Measurements from ENCODE around the gene ETV3. TPM values are rescaled to one million over a fixed set of nuclear protein-coding genes. Genes with fewer than 3 reads are reported as not detected.

The ETV3 gene
- total RNA-seq, 1 experiment from 2014 or later: 36.3 TPM

DNA sequence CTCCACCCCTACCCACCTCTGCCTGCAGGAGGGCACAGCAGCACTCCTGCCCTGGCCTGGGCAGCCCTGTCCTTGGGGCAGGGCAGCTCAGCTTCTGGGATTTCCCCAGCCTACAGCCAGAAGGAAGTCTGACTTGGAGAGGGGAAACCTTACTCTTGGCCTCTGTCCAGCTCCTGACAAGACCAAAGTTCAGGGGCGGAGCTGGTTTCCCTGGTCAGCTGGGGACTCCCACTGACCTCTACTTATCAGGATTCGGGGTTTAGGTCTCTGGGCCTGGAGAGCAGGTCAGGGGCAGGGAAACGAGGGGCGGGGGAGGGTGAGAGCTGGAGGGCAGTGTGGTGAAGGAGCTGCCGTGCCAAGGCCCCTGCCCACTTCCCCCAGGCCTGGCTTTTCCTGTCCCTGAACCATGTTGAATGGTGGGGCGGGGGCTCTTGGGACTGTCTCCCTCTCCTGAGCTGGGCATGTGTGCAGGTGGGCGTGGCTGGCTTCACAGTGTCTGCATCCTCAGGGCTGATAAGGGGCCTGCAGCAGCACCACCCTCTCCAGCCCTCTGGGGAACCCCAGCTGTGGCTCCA lies 16.8 kb upstream of the ETV3 start:
- no peak overlapping the region for H2BK5ac ChIP-seq (ENCODE audit: insufficient read length, low read length)
- Mint-ChIP-seq H3K4me3 (no peak overlapping the region), H3K4me1 (peaks cover 54% of the 10 kb centered on the region in 2 experiments), H3K27ac (no peak overlapping the region), H3K27me3 (ENCODE audit: low read depth) (peaks cover 3% of the 10 kb centered on the region), H3K36me3 (ENCODE audit: insufficient read depth in 1 of 3, low read depth in 3 of 3) (no peaks in the 10 kb centered on the region), H3K9me3 (no peaks in the 10 kb centered on the region)
- no peak overlapping the region for H3K23ac ChIP-seq (ENCODE audit: insufficient read length, low read depth, low read length)
- no peak overlapping the region for H4K8ac ChIP-seq (replicated peaks; ENCODE audit: insufficient read length, low read depth, low read length)
- no peaks in the 10 kb centered on the region for H3K9me3 ChIP-seq (ENCODE audit: control insufficient read depth, low read depth, low read length)
- H3K23me2 ChIP-seq (ENCODE audit: insufficient read length, low read depth, low read length, poor library complexity, severe bottlenecking): no peaks in the 10 kb centered on the region
- no peak overlapping the region for H2BK120ac ChIP-seq (ENCODE audit: low read depth, low read length, poor library complexity, severe bottlenecking)
- H3K56ac ChIP-seq (ENCODE audit: insufficient read length, low read depth, low read length): no peak overlapping the region
- peak overlapping the region; percentile 69 for H4K91ac ChIP-seq (ENCODE audit: insufficient read length, low read depth, low read length)
- no peaks in the 10 kb centered on the region for H3K79me2 ChIP-seq (ENCODE audit: insufficient read depth, low read length)
- no peak overlapping the region for H3K4me2 ChIP-seq (ENCODE audit: insufficient read depth, insufficient read length, low read length)
- H3K4ac ChIP-seq (ENCODE audit: low read depth, low read length): no peak overlapping the region
- no peak for DNase-seq
- H3K27ac ChIP-seq (ENCODE audit: insufficient read length, low read depth, low read length): no peak overlapping the region
- H3K27me3 ChIP-seq (ENCODE audit: insufficient read depth, low read length): no peaks in the 10 kb centered on the region
- H3K79me1 ChIP-seq (ENCODE audit: insufficient read depth, low read depth, low read length, poor library complexity, severe bottlenecking): no peaks in the 10 kb centered on the region
- H2BK15ac ChIP-seq (ENCODE audit: low read depth, low read length): no peak overlapping the region
- H3K18ac ChIP-seq (ENCODE audit: insufficient read length, low read depth, low read length): no peak overlapping the region
- H3K9ac ChIP-seq (ENCODE audit: extremely low read depth, insufficient read length, low read length): no peak overlapping the region
- no peak overlapping the region for H2AK5ac ChIP-seq (ENCODE audit: insufficient read length, low read length)
- H3K4me1 ChIP-seq (ENCODE audit: insufficient read depth, low read length): 0 out of 2 replicates have a peak, but pooled peaks cover 3% of the 10 kb centered on the region
- H2BK12ac ChIP-seq (ENCODE audit: insufficient read length, low read depth, low read length): no peak overlapping the region
- no peak overlapping the region; the same call in 1 of the 2 replicates for H3K14ac ChIP-seq (ENCODE audit: insufficient read depth, low read length)
- H4K20me1 ChIP-seq (ENCODE audit: control insufficient read depth, insufficient read depth, insufficient read length): no peaks in the 10 kb centered on the region
- no peak overlapping the region for H4K5ac ChIP-seq (ENCODE audit: insufficient read length, low read depth, low read length)
- H2BK20ac ChIP-seq (ENCODE audit: low read depth, low read length, poor library complexity, severe bottlenecking): no peak overlapping the region
- H3T11ph ChIP-seq (ENCODE audit: low read length): no peak overlapping the region
- TF ChIP-seq CTCF (conservative IDR thresholded peaks at IDR 0.05): no peak
- no CpG with 5 or more reads among the region's 7 CpGs for WGBS (ENCODE audit: extremely low coverage, insufficient read length, low lambda C conversion rate)
- H2AFZ ChIP-seq (ENCODE audit: low read length): no peak overlapping the region
